ENCODE results near the gene ONECUT1. TPM values are rescaled to one million over a fixed set of nuclear protein-coding genes. Genes with fewer than 3 reads are reported as not detected.

Gene ONECUT1
- total RNA-seq, 1 donor from 2014 or later = 0.32 TPM

DNA sequence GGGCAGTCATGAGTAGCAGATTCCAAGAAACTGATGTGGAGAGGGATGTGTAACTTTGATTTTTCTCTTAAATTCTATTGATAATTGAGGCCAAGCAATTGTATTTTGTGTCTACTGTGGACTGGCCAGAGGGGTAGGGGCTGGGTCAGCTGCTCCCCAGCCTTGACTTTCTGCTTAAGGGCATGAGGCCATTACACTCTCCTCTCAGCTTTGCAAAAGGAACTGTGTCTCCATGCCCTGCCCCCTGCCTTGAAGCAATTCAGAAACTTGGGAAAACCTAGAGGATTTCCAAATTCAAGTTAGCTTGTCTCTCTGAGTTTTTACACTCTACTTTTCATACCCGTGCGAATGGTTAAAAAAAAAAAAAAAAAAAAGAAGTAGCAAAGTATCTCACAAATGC, 38.6 kb downstream of the ONECUT1 start:
- H3K27ac ChIP-seq (ENCODE audit: low read depth, low read length) = no peak overlapping the region
- H3K27me3 ChIP-seq (ENCODE audit: insufficient read depth, low read length) = peaks cover 8% of the 10 kb centered on the region
- no peaks in the 10 kb centered on the region for H3K36me3 Mint-ChIP-seq (ENCODE audit: low read depth, unreplicated experiment)
- H3K4me1 ChIP-seq (ENCODE audit: insufficient read depth, low read length) = no peaks in the 10 kb centered on the region
- H3K9me3 Mint-ChIP-seq (ENCODE audit: unreplicated experiment) = no peaks in the 10 kb centered on the region
- H2AFZ ChIP-seq (ENCODE audit: low read depth, low read length) = no peak overlapping the region
- no peak for FAIRE-seq
- H3K4me2 ChIP-seq (ENCODE audit: low read length) = no peak overlapping the region
- H3K79me2 ChIP-seq (ENCODE audit: insufficient read depth, low read length) = no peaks in the 10 kb centered on the region
- no peaks in the 10 kb centered on the region for H3K4me1 Mint-ChIP-seq (ENCODE audit: low read depth, unreplicated experiment)
- no peaks in the 10 kb centered on the region for H4K20me1 ChIP-seq (ENCODE audit: insufficient read depth, low read length)
- no peak overlapping the region for H3K27ac Mint-ChIP-seq (ENCODE audit: unreplicated experiment)
- no peak overlapping the region for H3K9ac ChIP-seq (ENCODE audit: low read length)
- TF ChIP-seq, protein P1, sequence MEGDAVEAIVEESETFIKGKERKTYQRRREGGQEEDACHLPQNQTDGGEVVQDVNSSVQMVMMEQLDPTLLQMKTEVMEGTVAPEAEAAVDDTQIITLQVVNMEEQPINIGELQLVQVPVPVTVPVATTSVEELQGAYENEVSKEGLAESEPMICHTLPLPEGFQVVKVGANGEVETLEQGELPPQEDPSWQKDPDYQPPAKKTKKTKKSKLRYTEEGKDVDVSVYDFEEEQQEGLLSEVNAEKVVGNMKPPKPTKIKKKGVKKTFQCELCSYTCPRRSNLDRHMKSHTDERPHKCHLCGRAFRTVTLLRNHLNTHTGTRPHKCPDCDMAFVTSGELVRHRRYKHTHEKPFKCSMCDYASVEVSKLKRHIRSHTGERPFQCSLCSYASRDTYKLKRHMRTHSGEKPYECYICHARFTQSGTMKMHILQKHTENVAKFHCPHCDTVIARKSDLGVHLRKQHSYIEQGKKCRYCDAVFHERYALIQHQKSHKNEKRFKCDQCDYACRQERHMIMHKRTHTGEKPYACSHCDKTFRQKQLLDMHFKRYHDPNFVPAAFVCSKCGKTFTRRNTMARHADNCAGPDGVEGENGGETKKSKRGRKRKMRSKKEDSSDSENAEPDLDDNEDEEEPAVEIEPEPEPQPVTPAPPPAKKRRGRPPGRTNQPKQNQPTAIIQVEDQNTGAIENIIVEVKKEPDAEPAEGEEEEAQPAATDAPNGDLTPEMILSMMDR (IDR thresholded peaks at IDR 0.05; ENCODE audit: insufficient read depth, low read depth, low read length) = no peak
- no peak for TF ChIP-seq EZH2 (IDR thresholded peaks at IDR 0.05; ENCODE audit: insufficient read depth, low read length)
- no peak for DNase-seq (ENCODE audit: low read depth)
- H3K4me3 ChIP-seq (ENCODE audit: insufficient read depth, low read depth, low read length) = no peak overlapping the region
- H3K9me3 ChIP-seq (ENCODE audit: insufficient read depth, low read depth, low read length) = no peaks in the 10 kb centered on the region
- H3K4me3 Mint-ChIP-seq (ENCODE audit: unreplicated experiment) = no peak overlapping the region
- H3K27me3 Mint-ChIP-seq (ENCODE audit: low read depth, unreplicated experiment) = peaks cover 2% of the 10 kb centered on the region
- H3K36me3 ChIP-seq (ENCODE audit: insufficient read depth, low read length) = no peaks in the 10 kb centered on the region

DNA sequence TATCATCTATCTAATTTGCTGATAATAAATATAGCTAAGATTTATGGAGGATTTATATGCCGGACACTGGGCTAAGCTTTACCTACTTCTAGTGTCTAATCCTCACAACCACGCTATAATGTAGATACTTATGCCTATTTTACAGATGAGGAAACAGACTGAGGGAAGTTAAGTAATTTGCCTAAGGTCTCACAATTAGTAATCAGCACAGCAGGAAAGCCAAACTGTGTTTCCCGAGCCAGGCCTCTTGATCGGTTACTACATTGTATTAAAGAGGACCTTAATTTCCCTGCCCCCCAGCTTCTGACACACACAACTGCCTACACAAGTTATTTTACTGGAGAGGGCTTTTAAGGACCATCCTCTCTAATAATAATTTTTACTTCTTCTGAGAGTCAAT, 40.9 kb downstream of the ONECUT1 start:
- Histone ChIP-seq H3K9ac (ENCODE audit: low read length) (no peak overlapping the region), H4K20me1 (ENCODE audit: insufficient read depth, low read length) (no peaks in the 10 kb centered on the region), H3K27me3 (ENCODE audit: insufficient read depth, low read length) (peaks cover 8% of the 10 kb centered on the region), H3K79me2 (ENCODE audit: insufficient read depth, low read length) (no peaks in the 10 kb centered on the region), H3K27ac (ENCODE audit: low read depth, low read length) (no peak overlapping the region), H3K36me3 (ENCODE audit: insufficient read depth, low read length) (no peaks in the 10 kb centered on the region), H3K4me3 (ENCODE audit: insufficient read depth, low read depth, low read length) (no peak overlapping the region), H2AFZ (ENCODE audit: low read depth, low read length) (no peak overlapping the region), H3K4me2 (ENCODE audit: low read length) (no peak overlapping the region), H3K9me3 (ENCODE audit: insufficient read depth, low read depth, low read length) (no peaks in the 10 kb centered on the region), H3K4me1 (ENCODE audit: insufficient read depth, low read length) (no peaks in the 10 kb centered on the region)
- FAIRE-seq = no peak
- DNase-seq (ENCODE audit: low read depth) = no peak
- no peak overlapping the region for H3K27ac Mint-ChIP-seq (ENCODE audit: unreplicated experiment)
- no peaks in the 10 kb centered on the region for H3K27me3 Mint-ChIP-seq (ENCODE audit: low read depth, unreplicated experiment)
- no peaks in the 10 kb centered on the region for H3K36me3 Mint-ChIP-seq (ENCODE audit: low read depth, unreplicated experiment)
- TF ChIP-seq, protein P1 (IDR thresholded peaks at IDR 0.05; ENCODE audit: insufficient read depth, low read depth, low read length) = no peak
- no peak for TF ChIP-seq EZH2 (IDR thresholded peaks at IDR 0.05; ENCODE audit: insufficient read depth, low read length)
- H3K9me3 Mint-ChIP-seq (ENCODE audit: unreplicated experiment) = no peaks in the 10 kb centered on the region
- H3K4me3 Mint-ChIP-seq (ENCODE audit: unreplicated experiment) = no peak overlapping the region
- H3K4me1 Mint-ChIP-seq (ENCODE audit: low read depth, unreplicated experiment) = peaks cover 5% of the 10 kb centered on the region

DNA sequence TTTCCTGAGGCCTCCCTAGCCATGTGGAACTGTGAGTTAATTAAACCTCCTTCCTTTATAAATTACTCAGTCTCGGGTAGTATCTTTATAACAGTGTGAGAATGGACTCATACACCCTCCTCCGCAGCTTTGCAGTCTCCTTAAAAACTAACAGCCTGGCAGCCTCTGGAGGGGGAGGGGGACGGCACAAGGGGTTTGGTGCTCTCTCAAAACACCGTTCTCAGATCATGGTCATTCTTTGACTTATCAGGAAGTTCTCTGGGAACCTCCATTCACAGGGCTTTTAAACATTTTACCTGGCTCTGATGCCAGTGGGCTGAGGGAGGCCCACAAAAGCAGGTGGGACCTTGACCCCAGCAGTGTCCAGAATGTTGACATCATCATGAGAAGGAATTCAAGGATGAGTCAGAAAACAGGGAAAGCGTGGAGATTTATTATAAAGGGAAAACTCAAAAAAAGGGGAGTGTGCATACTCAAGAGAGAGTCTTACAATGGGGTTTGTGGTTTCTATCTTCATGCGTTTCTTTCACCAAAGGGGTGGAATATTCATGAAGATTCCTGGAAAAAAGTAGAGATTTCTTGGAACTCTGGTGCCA, 43.9 kb downstream of the ONECUT1 start:
- Histone ChIP-seq H3K27me3 (ENCODE audit: insufficient read depth, low read length) (peaks cover 4% of the 10 kb centered on the region), H3K27ac (ENCODE audit: low read depth, low read length) (no peak overlapping the region), H3K4me2 (ENCODE audit: low read length) (no peak overlapping the region), H3K36me3 (ENCODE audit: insufficient read depth, low read length) (no peaks in the 10 kb centered on the region), H3K4me1 (ENCODE audit: insufficient read depth, low read length) (no peaks in the 10 kb centered on the region), H3K4me3 (ENCODE audit: insufficient read depth, low read depth, low read length) (no peak overlapping the region), H4K20me1 (ENCODE audit: insufficient read depth, low read length) (no peaks in the 10 kb centered on the region), H3K9ac (ENCODE audit: low read length) (no peak overlapping the region), H3K9me3 (ENCODE audit: insufficient read depth, low read depth, low read length) (no peaks in the 10 kb centered on the region), H2AFZ (ENCODE audit: low read depth, low read length) (no peak overlapping the region), H3K79me2 (ENCODE audit: insufficient read depth, low read length) (no peaks in the 10 kb centered on the region)
- no peak overlapping the region for H3K4me3 Mint-ChIP-seq (ENCODE audit: unreplicated experiment)
- no peak for FAIRE-seq
- DNase-seq (ENCODE audit: low read depth) = no peak
- H3K27me3 Mint-ChIP-seq (ENCODE audit: low read depth, unreplicated experiment) = no peaks in the 10 kb centered on the region
- no peaks in the 10 kb centered on the region for H3K9me3 Mint-ChIP-seq (ENCODE audit: unreplicated experiment)
- no peaks in the 10 kb centered on the region for H3K36me3 Mint-ChIP-seq (ENCODE audit: low read depth, unreplicated experiment)
- no peak overlapping the region for H3K27ac Mint-ChIP-seq (ENCODE audit: unreplicated experiment)
- peaks cover 5% of the 10 kb centered on the region for H3K4me1 Mint-ChIP-seq (ENCODE audit: low read depth, unreplicated experiment)
- no peak for TF ChIP-seq EZH2 (IDR thresholded peaks at IDR 0.05; ENCODE audit: insufficient read depth, low read length)
- TF ChIP-seq, protein P1 (IDR thresholded peaks at IDR 0.05; ENCODE audit: insufficient read depth, low read depth, low read length) = no peak
